Measurements from ENCODE around the gene EHF. TPM values are rescaled to one million over a fixed set of nuclear protein-coding genes. Genes with fewer than 3 reads are reported as not detected.
"Not testable (repeated sequence)": the region's sequence is repeated elsewhere in the genome, so short reads cannot be mapped to it uniquely, and the experiment has no call there.

EHF gene
- total RNA-seq, 1 donor from 2014 or later = not detected

- H3K36me3 Mint-ChIP-seq (ENCODE audit: low read depth); H3K9me3 Mint-ChIP-seq; intact Hi-C loops (cut with micrococcal nuclease); H3K4me1 Mint-ChIP-seq; H3K27ac Mint-ChIP-seq; DNase-seq; H3K4me3 Mint-ChIP-seq: not testable (repeated sequence)
- peaks cover 13% of the 10 kb centered on the region for H3K27me3 Mint-ChIP-seq
Measured at GRCh38 chr11:34692299-34692698, 71.4 kb downstream of the EHF start.

GRCh38 chr11:34696862-34697261 lies 76.0 kb downstream of the EHF start:
- intact Hi-C loops (cut with micrococcal nuclease) = no loop called here
- peaks cover 19% of the 10 kb centered on the region for H3K27me3 Mint-ChIP-seq
- no peaks in the 10 kb centered on the region for H3K4me1 Mint-ChIP-seq
- peaks cover 2% of the 10 kb centered on the region for H3K9me3 Mint-ChIP-seq
- no peaks in the 10 kb centered on the region for H3K36me3 Mint-ChIP-seq (ENCODE audit: low read depth)
- DNase-seq = no peak
- no peak overlapping the region for H3K27ac Mint-ChIP-seq
- H3K4me3 Mint-ChIP-seq = no peak overlapping the region

GRCh38 chr11:34706709-34707461 lies 86.0 kb downstream of the EHF start:
- H3K4me3 Mint-ChIP-seq = no peak overlapping the region
- intact Hi-C loops (cut with micrococcal nuclease) = no loop called here
- H3K36me3 Mint-ChIP-seq (ENCODE audit: low read depth) = no peaks in the 10 kb centered on the region
- no peak for DNase-seq
- H3K9me3 Mint-ChIP-seq = peaks cover 6% of the 10 kb centered on the region
- H3K27ac Mint-ChIP-seq = no peak overlapping the region
- no peaks in the 10 kb centered on the region for H3K4me1 Mint-ChIP-seq
- H3K27me3 Mint-ChIP-seq = peaks cover 14% of the 10 kb centered on the region

- intact Hi-C loops (cut with micrococcal nuclease) = no loop called here
- no peak overlapping the region for H3K4me3 Mint-ChIP-seq
- no peak overlapping the region for H3K27ac Mint-ChIP-seq
- peaks cover 10% of the 10 kb centered on the region for H3K9me3 Mint-ChIP-seq
- no peaks in the 10 kb centered on the region for H3K4me1 Mint-ChIP-seq
- DNase-seq = no peak
- H3K27me3 Mint-ChIP-seq = peaks cover 14% of the 10 kb centered on the region
- H3K36me3 Mint-ChIP-seq (ENCODE audit: low read depth) = no peaks in the 10 kb centered on the region
Measured at GRCh38 chr11:34707462-34707840, 86.6 kb downstream of the EHF start.

Other genes starting within 250 kb of the EHF start
- 17.4 and 19.0 TPM in 2 replicates for gene CAT, start 182.2 kb upstream of the EHF start, total RNA-seq
- gene ELF5, start 107.3 kb upstream of the EHF start, total RNA-seq = not detected in 2 replicates

Data from activated CD4-positive, alpha-beta T cell treated with anti-CD3 and anti-CD28 coated beads, Interleukin-2, amount 10 ng/mL, durations not matched to agents 24 days and 14 days (primary cell).